ENCODE measurements around the gene CRYL1. TPM values are rescaled to one million over a fixed set of nuclear protein-coding genes. Genes with fewer than 3 reads are reported as not detected.
"Not testable (repeated sequence)": the region's sequence is repeated elsewhere in the genome, so short reads cannot be mapped to it uniquely, and the experiment has no call there.

The CRYL1 gene
- total and polyA plus RNA-seq, 3 experiments from 2014 or later: 7.2 to 36.1 (median 7.8) TPM

- H3K36me3 ChIP-seq (ENCODE audit: insufficient read depth, low read length): no peaks in the 10 kb centered on the region
- Mint-ChIP-seq H3K27ac (peak overlapping the region in 1 of 8 donors; percentile 72), H3K9me3 (peaks cover 4 to 16% (median 12%) of the 10 kb centered on the region in 5 donors), H3K4me3 (no peak overlapping the region), H3K27me3 (no peaks in the 10 kb centered on the region), H3K36me3 (peaks cover 16 to 34% (median 20%) of the 10 kb centered on the region in 3 donors), H3K4me1 (peaks cover 1 to 11% (median 7%) of the 10 kb centered on the region in 3 donors)
- H3K4me1 ChIP-seq (ENCODE audit: insufficient read depth, low read length): no peaks in the 10 kb centered on the region
- H3K4me3 ChIP-seq (ENCODE audit: low read length): no peak overlapping the region
- DNase-seq: no peak
- no peak overlapping the region for H3K27ac ChIP-seq (ENCODE audit: low read depth, low read length)
- ChIA-PET CTCF (no interaction called here), POLR2A (no interaction called here)
- H3K9me3 ChIP-seq (ENCODE audit: low read length): no peaks in the 10 kb centered on the region
- H3K27me3 ChIP-seq (ENCODE audit: insufficient read depth, low read length, poor library complexity, severe bottlenecking): no peaks in the 10 kb centered on the region
Observed at GRCh38 chr13:20442375-20442774, 83.3 kb downstream of the CRYL1 start.

GRCh38 chr13:20441879-20442278 lies 83.8 kb downstream of the CRYL1 start:
- CTCF ChIA-PET: no interaction called here
- H3K9me3 Mint-ChIP-seq: peaks cover 0 to 11% (median 7%) of the 10 kb centered on the region in 5 donors
- H3K27ac ChIP-seq (ENCODE audit: low read depth, low read length): no peak overlapping the region
- no peaks in the 10 kb centered on the region for H3K9me3 ChIP-seq (ENCODE audit: low read length)
- peak overlapping the region in 2 of 8 donors; percentile 15 to 26 for H3K27ac Mint-ChIP-seq
- no peak for DNase-seq
- H3K27me3 Mint-ChIP-seq: no peaks in the 10 kb centered on the region
- H3K27me3 ChIP-seq (ENCODE audit: insufficient read depth, low read length, poor library complexity, severe bottlenecking): no peaks in the 10 kb centered on the region
- POLR2A ChIA-PET: no interaction called here
- no peaks in the 10 kb centered on the region for H3K36me3 ChIP-seq (ENCODE audit: insufficient read depth, low read length)
- no peaks in the 10 kb centered on the region for H3K4me1 ChIP-seq (ENCODE audit: insufficient read depth, low read length)
- no peak overlapping the region for H3K4me3 Mint-ChIP-seq
- H3K36me3 Mint-ChIP-seq: peaks cover 12 to 30% (median 23%) of the 10 kb centered on the region in 3 donors
- peaks cover 1 to 11% (median 7%) of the 10 kb centered on the region in 3 donors for H3K4me1 Mint-ChIP-seq
- no peak overlapping the region for H3K4me3 ChIP-seq (ENCODE audit: low read length)

- no peak for DNase-seq
- CTCF ChIA-PET: no interaction called here
- H3K9me3 Mint-ChIP-seq: peaks cover 0 to 9% (median 3%) of the 10 kb centered on the region in 5 donors
- Histone ChIP-seq H3K4me3 (ENCODE audit: low read length) (no peak overlapping the region), H3K9me3 (ENCODE audit: low read length) (no peaks in the 10 kb centered on the region), H3K27ac (ENCODE audit: low read depth, low read length) (no peak overlapping the region), H3K4me1 (ENCODE audit: insufficient read depth, low read length) (no peaks in the 10 kb centered on the region), H3K36me3 (ENCODE audit: insufficient read depth, low read length) (no peaks in the 10 kb centered on the region), H3K27me3 (ENCODE audit: insufficient read depth, low read length, poor library complexity, severe bottlenecking) (no peaks in the 10 kb centered on the region)
- no peaks in the 10 kb centered on the region for H3K27me3 Mint-ChIP-seq
- H3K27ac Mint-ChIP-seq: no peak overlapping the region
- POLR2A ChIA-PET: no interaction called here
- peaks cover 1 to 11% (median 7%) of the 10 kb centered on the region in 3 donors for H3K4me1 Mint-ChIP-seq
- peaks cover 9 to 21% (median 18%) of the 10 kb centered on the region in 3 donors for H3K36me3 Mint-ChIP-seq
- no peak overlapping the region for H3K4me3 Mint-ChIP-seq
Observed at GRCh38 chr13:20441056-20441455, 84.6 kb downstream of the CRYL1 start.

GRCh38 chr13:20439261-20439660 lies 86.4 kb downstream of the CRYL1 start:
- H3K36me3 Mint-ChIP-seq: peaks cover 11 to 13% (median 12%) of the 10 kb centered on the region in 3 donors
- H3K36me3 ChIP-seq (ENCODE audit: insufficient read depth, low read length): no peaks in the 10 kb centered on the region
- no peaks in the 10 kb centered on the region for H3K9me3 ChIP-seq (ENCODE audit: low read length)
- POLR2A ChIA-PET: no interaction called here
- no peaks in the 10 kb centered on the region for H3K4me1 ChIP-seq (ENCODE audit: insufficient read depth, low read length)
- peaks cover 1 to 11% (median 7%) of the 10 kb centered on the region in 3 donors for H3K4me1 Mint-ChIP-seq
- no peak overlapping the region for H3K4me3 ChIP-seq (ENCODE audit: low read length)
- H3K27me3 ChIP-seq (ENCODE audit: insufficient read depth, low read length, poor library complexity, severe bottlenecking): no peaks in the 10 kb centered on the region
- no peaks in the 10 kb centered on the region for H3K27me3 Mint-ChIP-seq
- peaks cover 0 to 1% (median 0%) of the 10 kb centered on the region in 5 donors for H3K9me3 Mint-ChIP-seq
- CTCF ChIA-PET: no interaction called here
- no peak overlapping the region for H3K27ac ChIP-seq (ENCODE audit: low read depth, low read length)
- DNase-seq: no peak
- no peak overlapping the region for H3K4me3 Mint-ChIP-seq
- H3K27ac Mint-ChIP-seq: no peak overlapping the region

- Histone ChIP-seq H3K9me3 (ENCODE audit: low read length) (no peaks in the 10 kb centered on the region), H3K36me3 (ENCODE audit: insufficient read depth, low read length) (no peaks in the 10 kb centered on the region), H3K27me3 (ENCODE audit: insufficient read depth, low read length, poor library complexity, severe bottlenecking) (no peaks in the 10 kb centered on the region), H3K4me3 (ENCODE audit: low read length) (no peak overlapping the region), H3K27ac (ENCODE audit: low read depth, low read length) (no peak overlapping the region), H3K4me1 (ENCODE audit: insufficient read depth, low read length) (no peaks in the 10 kb centered on the region)
- H3K9me3 Mint-ChIP-seq: no peaks in the 10 kb centered on the region
- peaks cover 11 to 13% (median 11%) of the 10 kb centered on the region in 3 donors for H3K36me3 Mint-ChIP-seq
- H3K27ac Mint-ChIP-seq: no peak overlapping the region
- no peak for DNase-seq
- peaks cover 1 to 11% (median 7%) of the 10 kb centered on the region in 3 donors for H3K4me1 Mint-ChIP-seq
- H3K4me3 Mint-ChIP-seq: no peak overlapping the region
- POLR2A ChIA-PET: no interaction called here
- peaks cover 0 to 1% of the 10 kb centered on the region in 2 donors for H3K27me3 Mint-ChIP-seq
- CTCF ChIA-PET: no interaction called here
Observed at GRCh38 chr13:20438801-20439200, 86.9 kb downstream of the CRYL1 start.

- no peak overlapping the region for H3K4me3 ChIP-seq (ENCODE audit: low read length)
- no peak for DNase-seq
- Mint-ChIP-seq H3K27ac (no peak overlapping the region), H3K9me3 (no peaks in the 10 kb centered on the region), H3K27me3 (peaks cover 0 to 2% of the 10 kb centered on the region in 2 donors), H3K36me3 (peaks cover 8 to 23% (median 11%) of the 10 kb centered on the region in 3 donors), H3K4me1 (no peaks in the 10 kb centered on the region), H3K4me3 (no peak overlapping the region)
- H3K4me1 ChIP-seq (ENCODE audit: insufficient read depth, low read length): no peaks in the 10 kb centered on the region
- H3K27ac ChIP-seq (ENCODE audit: low read depth, low read length): no peak overlapping the region
- ChIA-PET POLR2A (no interaction called here), CTCF (no interaction called here)
- no peaks in the 10 kb centered on the region for H3K27me3 ChIP-seq (ENCODE audit: insufficient read depth, low read length, poor library complexity, severe bottlenecking)
- no peaks in the 10 kb centered on the region for H3K36me3 ChIP-seq (ENCODE audit: insufficient read depth, low read length)
- H3K9me3 ChIP-seq (ENCODE audit: low read length): no peaks in the 10 kb centered on the region
Observed at GRCh38 chr13:20436505-20436904, 89.2 kb downstream of the CRYL1 start.

- H3K27ac Mint-ChIP-seq: no peak overlapping the region
- no peak overlapping the region for H3K4me3 Mint-ChIP-seq
- H3K27me3 Mint-ChIP-seq: peaks cover 0 to 2% of the 10 kb centered on the region in 2 donors
- Histone ChIP-seq H3K27me3 (ENCODE audit: insufficient read depth, low read length, poor library complexity, severe bottlenecking) (no peaks in the 10 kb centered on the region), H3K4me3 (ENCODE audit: low read length) (no peak overlapping the region), H3K9me3 (ENCODE audit: low read length) (no peaks in the 10 kb centered on the region), H3K27ac (ENCODE audit: low read depth, low read length) (no peak overlapping the region), H3K4me1 (ENCODE audit: insufficient read depth, low read length) (no peaks in the 10 kb centered on the region), H3K36me3 (ENCODE audit: insufficient read depth, low read length) (no peaks in the 10 kb centered on the region)
- no peaks in the 10 kb centered on the region for H3K4me1 Mint-ChIP-seq
- H3K9me3 Mint-ChIP-seq: no peaks in the 10 kb centered on the region
- DNase-seq: no peak
- H3K36me3 Mint-ChIP-seq: peaks cover 8 to 25% (median 11%) of the 10 kb centered on the region in 3 donors
- POLR2A ChIA-PET: no interaction called here
- CTCF ChIA-PET: no interaction called here
Observed at GRCh38 chr13:20435616-20436368, 89.9 kb downstream of the CRYL1 start.

- H3K27me3 ChIP-seq (ENCODE audit: insufficient read depth, low read length, poor library complexity, severe bottlenecking); H3K4me1 Mint-ChIP-seq; H3K4me1 ChIP-seq (ENCODE audit: insufficient read depth, low read length); H3K4me3 Mint-ChIP-seq; POLR2A ChIA-PET; CTCF ChIA-PET; H3K9me3 ChIP-seq (ENCODE audit: low read length); H3K4me3 ChIP-seq (ENCODE audit: low read length); H3K9me3 Mint-ChIP-seq; H3K27ac ChIP-seq (ENCODE audit: low read depth, low read length); H3K36me3 ChIP-seq (ENCODE audit: insufficient read depth, low read length); DNase-seq; H3K27me3 Mint-ChIP-seq: not testable (repeated sequence)
- H3K36me3 Mint-ChIP-seq: peaks cover 7 to 39% (median 15%) of the 10 kb centered on the region in 3 donors
- peak overlapping the region in 1 of 8 donors; percentile 92 for H3K27ac Mint-ChIP-seq
Observed at GRCh38 chr13:20434210-20434609, 91.4 kb downstream of the CRYL1 start.

Data from CD8-positive, alpha-beta memory T cell (primary cell).